Measurements from ENCODE around the gene SEMA3F. TPM values are rescaled to one million over a fixed set of nuclear protein-coding genes. Genes with fewer than 3 reads are reported as not detected.

Gene SEMA3F
- total and polyA plus RNA-seq, 2 experiments from 2014 or later: 2.3 to 67.6 TPM

DNA sequence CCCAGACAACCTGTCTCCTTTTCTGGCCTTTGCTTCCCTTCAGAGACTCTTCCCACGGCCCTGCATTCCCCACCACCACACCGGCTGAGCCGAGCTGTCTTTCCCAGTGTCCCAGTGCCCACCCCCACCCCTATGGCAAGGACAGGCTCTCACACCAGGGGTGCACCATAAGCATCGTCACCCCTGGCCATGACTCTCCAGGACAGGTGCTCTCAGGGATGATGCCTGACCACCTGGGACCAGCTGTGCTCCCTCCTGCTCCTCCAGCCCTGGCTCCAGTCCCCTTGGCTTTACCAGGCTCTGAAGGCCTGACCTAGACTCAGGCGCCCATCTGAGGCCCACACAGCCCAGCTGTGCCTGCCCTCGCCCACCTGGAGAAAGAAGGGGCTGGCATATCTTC lies 17.6 kb upstream of the SEMA3F start:
- DNase-seq (ENCODE audit: low spot score): no peak
- H3K4me3 ChIP-seq: no peak overlapping the region
- Mint-ChIP-seq H3K4me3 (no peak overlapping the region; the same call in 2 of the 3 replicates), H3K27me3 (ENCODE audit: insufficient read depth, low read depth, poor library complexity) (peaks cover 31% of the 10 kb centered on the region), H3K36me3 (ENCODE audit: low read depth) (no peaks in the 10 kb centered on the region; the same call in 2 of the 3 replicates), H3K27ac (peak overlapping the region; percentile 24; the same call in 1 of the 2 replicates), H3K9me3 (no peaks in the 10 kb centered on the region), H3K4me1 (peaks cover 43% of the 10 kb centered on the region)
- no peak overlapping the region for H2AFZ ChIP-seq
- no peaks in the 10 kb centered on the region for H3K36me3 ChIP-seq (ENCODE audit: insufficient read depth)
- H3K27ac ChIP-seq (ENCODE audit: low read depth): no peak overlapping the region
- H3K79me2 ChIP-seq (replicated peaks; ENCODE audit: insufficient read depth): no peaks in the 10 kb centered on the region
- H4K20me1 ChIP-seq (replicated peaks; ENCODE audit: insufficient read depth): no peaks in the 10 kb centered on the region
- ATAC-seq: no peak
- no peaks in the 10 kb centered on the region for H3F3A ChIP-seq (replicated peaks; ENCODE audit: low read depth)
- no peaks in the 10 kb centered on the region for H3K9me2 ChIP-seq (ENCODE audit: insufficient read depth)
- H3K4me1 ChIP-seq (ENCODE audit: insufficient read depth): peaks cover 23% of the 10 kb centered on the region
- H3K27me3 ChIP-seq (ENCODE audit: insufficient read depth): no peaks in the 10 kb centered on the region
- peak overlapping the region; percentile 85 for H3K4me2 ChIP-seq
- TF ChIP-seq, protein P1, sequence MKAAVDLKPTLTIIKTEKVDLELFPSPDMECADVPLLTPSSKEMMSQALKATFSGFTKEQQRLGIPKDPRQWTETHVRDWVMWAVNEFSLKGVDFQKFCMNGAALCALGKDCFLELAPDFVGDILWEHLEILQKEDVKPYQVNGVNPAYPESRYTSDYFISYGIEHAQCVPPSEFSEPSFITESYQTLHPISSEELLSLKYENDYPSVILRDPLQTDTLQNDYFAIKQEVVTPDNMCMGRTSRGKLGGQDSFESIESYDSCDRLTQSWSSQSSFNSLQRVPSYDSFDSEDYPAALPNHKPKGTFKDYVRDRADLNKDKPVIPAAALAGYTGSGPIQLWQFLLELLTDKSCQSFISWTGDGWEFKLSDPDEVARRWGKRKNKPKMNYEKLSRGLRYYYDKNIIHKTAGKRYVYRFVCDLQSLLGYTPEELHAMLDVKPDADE (IDR thresholded peaks at IDR 0.05): no peak
- TF ChIP-seq JUNB (IDR thresholded peaks at IDR 0.05; ENCODE audit: unreplicated experiment) (no peak), EZH2phosphoT487 (IDR thresholded peaks at IDR 0.05; ENCODE audit: unreplicated experiment) (no peak), ZNF114 (CRISPR knock-in tag; IDR thresholded peaks at IDR 0.05) (no peak), ZNF331 (CRISPR knock-in tag; IDR thresholded peaks at IDR 0.05; ENCODE audit: low read depth) (no peak), CREB1 (CRISPR knock-in tag; IDR thresholded peaks at IDR 0.05; ENCODE audit: low read depth) (no peak), NANOG (IDR thresholded peaks at IDR 0.05; ENCODE audit: borderline replicate concordance) (no peak), EZH2 (IDR thresholded peaks at IDR 0.05; ENCODE audit: low read depth, unreplicated experiment) (no peak), POLR2AphosphoS5 (IDR thresholded peaks at IDR 0.05; ENCODE audit: low read depth) (no peak), STAT1 (IDR thresholded peaks at IDR 0.05; ENCODE audit: unreplicated experiment) (no peak)
- TF ChIP-seq, protein P2, sequence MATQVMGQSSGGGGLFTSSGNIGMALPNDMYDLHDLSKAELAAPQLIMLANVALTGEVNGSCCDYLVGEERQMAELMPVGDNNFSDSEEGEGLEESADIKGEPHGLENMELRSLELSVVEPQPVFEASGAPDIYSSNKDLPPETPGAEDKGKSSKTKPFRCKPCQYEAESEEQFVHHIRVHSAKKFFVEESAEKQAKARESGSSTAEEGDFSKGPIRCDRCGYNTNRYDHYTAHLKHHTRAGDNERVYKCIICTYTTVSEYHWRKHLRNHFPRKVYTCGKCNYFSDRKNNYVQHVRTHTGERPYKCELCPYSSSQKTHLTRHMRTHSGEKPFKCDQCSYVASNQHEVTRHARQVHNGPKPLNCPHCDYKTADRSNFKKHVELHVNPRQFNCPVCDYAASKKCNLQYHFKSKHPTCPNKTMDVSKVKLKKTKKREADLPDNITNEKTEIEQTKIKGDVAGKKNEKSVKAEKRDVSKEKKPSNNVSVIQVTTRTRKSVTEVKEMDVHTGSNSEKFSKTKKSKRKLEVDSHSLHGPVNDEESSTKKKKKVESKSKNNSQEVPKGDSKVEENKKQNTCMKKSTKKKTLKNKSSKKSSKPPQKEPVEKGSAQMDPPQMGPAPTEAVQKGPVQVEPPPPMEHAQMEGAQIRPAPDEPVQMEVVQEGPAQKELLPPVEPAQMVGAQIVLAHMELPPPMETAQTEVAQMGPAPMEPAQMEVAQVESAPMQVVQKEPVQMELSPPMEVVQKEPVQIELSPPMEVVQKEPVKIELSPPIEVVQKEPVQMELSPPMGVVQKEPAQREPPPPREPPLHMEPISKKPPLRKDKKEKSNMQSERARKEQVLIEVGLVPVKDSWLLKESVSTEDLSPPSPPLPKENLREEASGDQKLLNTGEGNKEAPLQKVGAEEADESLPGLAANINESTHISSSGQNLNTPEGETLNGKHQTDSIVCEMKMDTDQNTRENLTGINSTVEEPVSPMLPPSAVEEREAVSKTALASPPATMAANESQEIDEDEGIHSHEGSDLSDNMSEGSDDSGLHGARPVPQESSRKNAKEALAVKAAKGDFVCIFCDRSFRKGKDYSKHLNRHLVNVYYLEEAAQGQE (IDR thresholded peaks at IDR 0.05; ENCODE audit: unreplicated experiment): no peak
- TF ChIP-seq, protein P3, sequence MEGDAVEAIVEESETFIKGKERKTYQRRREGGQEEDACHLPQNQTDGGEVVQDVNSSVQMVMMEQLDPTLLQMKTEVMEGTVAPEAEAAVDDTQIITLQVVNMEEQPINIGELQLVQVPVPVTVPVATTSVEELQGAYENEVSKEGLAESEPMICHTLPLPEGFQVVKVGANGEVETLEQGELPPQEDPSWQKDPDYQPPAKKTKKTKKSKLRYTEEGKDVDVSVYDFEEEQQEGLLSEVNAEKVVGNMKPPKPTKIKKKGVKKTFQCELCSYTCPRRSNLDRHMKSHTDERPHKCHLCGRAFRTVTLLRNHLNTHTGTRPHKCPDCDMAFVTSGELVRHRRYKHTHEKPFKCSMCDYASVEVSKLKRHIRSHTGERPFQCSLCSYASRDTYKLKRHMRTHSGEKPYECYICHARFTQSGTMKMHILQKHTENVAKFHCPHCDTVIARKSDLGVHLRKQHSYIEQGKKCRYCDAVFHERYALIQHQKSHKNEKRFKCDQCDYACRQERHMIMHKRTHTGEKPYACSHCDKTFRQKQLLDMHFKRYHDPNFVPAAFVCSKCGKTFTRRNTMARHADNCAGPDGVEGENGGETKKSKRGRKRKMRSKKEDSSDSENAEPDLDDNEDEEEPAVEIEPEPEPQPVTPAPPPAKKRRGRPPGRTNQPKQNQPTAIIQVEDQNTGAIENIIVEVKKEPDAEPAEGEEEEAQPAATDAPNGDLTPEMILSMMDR (conservative IDR thresholded peaks at IDR 0.05; ENCODE audit: low read depth in 2 of 2): no peak
- TF ChIP-seq, protein P4, sequence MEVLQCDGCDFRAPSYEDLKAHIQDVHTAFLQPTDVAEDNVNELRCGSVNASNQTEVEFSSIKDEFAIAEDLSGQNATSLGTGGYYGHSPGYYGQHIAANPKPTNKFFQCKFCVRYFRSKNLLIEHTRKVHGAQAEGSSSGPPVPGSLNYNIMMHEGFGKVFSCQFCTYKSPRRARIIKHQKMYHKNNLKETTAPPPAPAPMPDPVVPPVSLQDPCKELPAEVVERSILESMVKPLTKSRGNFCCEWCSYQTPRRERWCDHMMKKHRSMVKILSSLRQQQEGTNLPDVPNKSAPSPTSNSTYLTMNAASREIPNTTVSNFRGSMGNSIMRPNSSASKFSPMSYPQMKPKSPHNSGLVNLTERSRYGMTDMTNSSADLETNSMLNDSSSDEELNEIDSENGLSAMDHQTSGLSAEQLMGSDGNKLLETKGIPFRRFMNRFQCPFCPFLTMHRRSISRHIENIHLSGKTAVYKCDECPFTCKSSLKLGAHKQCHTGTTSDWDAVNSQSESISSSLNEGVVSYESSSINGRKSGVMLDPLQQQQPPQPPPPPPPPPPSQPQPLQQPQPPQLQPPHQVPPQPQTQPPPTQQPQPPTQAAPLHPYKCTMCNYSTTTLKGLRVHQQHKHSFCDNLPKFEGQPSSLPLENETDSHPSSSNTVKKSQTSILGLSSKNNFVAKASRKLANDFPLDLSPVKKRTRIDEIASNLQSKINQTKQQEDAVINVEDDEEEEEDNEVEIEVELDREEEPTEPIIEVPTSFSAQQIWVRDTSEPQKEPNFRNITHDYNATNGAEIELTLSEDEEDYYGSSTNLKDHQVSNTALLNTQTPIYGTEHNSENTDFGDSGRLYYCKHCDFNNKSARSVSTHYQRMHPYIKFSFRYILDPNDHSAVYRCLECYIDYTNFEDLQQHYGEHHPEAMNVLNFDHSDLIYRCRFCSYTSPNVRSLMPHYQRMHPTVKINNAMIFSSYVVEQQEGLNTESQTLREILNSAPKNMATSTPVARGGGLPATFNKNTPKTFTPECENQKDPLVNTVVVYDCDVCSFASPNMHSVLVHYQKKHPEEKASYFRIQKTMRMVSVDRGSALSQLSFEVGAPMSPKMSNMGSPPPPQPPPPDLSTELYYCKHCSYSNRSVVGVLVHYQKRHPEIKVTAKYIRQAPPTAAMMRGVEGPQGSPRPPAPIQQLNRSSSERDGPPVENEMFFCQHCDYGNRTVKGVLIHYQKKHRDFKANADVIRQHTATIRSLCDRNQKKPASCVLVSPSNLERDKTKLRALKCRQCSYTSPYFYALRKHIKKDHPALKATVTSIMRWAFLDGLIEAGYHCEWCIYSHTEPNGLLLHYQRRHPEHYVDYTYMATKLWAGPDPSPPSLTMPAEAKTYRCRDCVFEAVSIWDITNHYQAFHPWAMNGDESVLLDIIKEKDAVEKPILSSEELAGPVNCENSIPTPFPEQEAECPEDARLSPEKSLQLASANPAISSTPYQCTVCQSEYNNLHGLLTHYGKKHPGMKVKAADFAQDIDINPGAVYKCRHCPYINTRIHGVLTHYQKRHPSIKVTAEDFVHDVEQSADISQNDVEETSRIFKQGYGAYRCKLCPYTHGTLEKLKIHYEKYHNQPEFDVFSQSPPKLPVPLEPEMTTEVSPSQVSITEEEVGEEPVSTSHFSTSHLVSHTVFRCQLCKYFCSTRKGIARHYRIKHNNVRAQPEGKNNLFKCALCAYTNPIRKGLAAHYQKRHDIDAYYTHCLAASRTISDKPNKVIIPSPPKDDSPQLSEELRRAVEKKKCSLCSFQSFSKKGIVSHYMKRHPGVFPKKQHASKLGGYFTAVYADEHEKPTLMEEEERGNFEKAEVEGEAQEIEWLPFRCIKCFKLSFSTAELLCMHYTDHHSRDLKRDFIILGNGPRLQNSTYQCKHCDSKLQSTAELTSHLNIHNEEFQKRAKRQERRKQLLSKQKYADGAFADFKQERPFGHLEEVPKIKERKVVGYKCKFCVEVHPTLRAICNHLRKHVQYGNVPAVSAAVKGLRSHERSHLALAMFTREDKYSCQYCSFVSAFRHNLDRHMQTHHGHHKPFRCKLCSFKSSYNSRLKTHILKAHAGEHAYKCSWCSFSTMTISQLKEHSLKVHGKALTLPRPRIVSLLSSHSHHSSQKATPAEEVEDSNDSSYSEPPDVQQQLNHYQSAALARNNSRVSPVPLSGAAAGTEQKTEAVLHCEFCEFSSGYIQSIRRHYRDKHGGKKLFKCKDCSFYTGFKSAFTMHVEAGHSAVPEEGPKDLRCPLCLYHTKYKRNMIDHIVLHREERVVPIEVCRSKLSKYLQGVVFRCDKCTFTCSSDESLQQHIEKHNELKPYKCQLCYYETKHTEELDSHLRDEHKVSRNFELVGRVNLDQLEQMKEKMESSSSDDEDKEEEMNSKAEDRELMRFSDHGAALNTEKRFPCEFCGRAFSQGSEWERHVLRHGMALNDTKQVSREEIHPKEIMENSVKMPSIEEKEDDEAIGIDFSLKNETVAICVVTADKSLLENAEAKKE (CRISPR knock-in tag; IDR thresholded peaks at IDR 0.05): no peak

Measured in GM23338 (cell line).